HG03066 (cell line): ENCODE results near the gene LRRC2.
"Not testable (repeated sequence)": the region's sequence is repeated elsewhere in the genome, so short reads cannot be mapped to it uniquely, and the experiment has no call there.

Source experiments
- ATAC-seq: cut with Tn5 transposase; IDR thresholded peaks from one replicate; pipeline ENCODE4 v1.9.1; 2021; ENCODE audit warnings: low read depth; ENCODE audit not compliant: unreplicated experiment

LRRC2 gene

DNA sequence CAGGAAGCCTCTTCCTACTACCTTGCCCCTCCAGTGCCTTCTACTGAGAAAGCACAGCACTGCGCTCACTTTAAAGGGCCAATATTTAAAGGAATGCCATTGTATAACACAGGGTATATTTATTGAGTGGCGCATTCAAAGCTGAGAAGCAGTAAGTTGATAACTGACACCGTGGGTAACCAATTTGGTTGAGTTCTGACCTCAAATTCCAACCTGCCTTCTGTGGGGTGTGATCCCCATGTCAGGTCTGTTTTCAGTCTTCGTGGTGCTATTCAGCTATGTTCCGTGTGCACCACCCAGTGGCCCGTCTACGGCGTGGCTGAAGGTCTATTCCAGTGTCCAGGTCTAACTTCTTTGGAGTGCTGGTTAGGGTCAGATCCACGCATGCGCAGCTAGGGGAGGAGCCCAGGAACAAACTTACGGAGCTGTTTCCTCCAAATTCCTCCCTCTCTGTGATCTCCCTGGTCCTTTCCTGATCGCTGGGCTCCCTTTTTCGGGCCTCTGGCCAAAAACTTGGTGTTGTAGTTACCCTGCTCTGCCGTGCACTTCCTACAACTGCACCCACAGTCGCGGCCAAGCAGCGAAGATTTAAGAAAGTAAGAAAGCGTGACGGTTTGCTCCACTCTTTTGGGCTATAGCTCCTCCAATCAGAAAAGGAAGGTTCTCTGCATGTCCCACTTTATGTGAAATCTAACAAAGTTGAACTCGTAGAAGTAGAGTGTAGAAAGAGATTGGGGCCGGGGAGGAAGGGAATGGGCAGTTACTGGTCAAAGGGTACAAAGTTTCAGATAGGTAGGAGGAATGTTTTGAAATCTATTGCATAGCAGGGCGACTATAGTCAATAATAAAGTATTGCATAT, 7.7 kb downstream of the LRRC2 start:
- peak; percentile 92 for ATAC-seq

DNA sequence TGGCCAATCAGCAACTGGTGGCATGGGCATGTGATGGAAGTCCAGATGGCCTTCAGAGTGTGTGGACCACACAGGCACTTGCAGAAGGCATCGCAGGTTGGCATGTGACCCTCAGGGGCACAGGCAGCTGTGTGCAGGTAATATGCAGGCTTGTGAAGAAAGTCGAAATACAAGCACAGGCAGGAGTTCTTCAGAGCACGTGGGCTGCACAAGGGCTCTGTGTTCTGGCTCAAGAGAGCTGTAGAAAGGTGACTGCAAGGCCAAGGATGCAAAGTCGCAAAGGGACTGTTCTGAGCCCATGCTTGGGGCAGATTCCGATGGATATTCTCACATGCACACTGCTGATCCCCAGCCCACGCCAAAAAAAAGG, 8.3 kb downstream of the LRRC2 start:
- no peak for ATAC-seq

DNA sequence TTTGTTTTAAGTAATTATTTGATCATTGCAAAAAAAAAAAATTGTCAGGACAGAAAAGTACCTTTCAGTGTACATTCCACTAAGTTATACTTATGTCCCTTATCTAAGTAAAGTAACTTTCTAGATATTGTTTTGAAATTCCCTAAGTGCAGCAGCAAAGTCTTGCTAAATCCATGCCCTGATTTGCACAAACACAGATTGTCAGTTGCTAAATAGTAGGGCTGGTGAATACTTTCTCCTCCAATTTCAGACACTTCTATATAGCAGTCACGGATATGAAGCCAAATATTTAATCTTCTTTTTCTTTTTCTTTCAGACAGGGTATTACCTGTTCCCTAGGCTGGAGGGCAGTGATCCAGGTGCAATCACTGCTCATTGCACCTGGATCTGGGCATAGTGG, 12.9 kb downstream of the LRRC2 start:
- ATAC-seq, result no peak

DNA sequence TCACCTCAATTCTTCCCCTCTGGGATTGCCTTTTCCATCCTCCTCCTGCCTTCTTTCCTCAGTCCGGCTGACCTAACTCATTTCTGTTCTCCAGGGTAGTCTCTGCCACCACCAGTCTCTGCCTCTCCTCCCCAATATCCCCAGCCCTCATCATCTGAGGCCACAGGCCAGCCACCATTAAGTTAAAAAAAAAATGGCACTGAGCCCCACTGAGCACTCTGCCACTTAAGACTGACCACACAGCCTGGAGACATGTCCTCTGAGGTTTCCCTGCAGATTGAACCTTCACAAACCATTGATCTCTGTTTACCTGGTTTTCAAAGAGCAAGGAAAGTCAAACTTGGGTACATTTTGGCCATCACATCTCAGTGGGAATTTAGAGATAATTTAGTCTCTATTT, 13.6 kb downstream of the LRRC2 start:
- ATAC-seq, result no peak

DNA sequence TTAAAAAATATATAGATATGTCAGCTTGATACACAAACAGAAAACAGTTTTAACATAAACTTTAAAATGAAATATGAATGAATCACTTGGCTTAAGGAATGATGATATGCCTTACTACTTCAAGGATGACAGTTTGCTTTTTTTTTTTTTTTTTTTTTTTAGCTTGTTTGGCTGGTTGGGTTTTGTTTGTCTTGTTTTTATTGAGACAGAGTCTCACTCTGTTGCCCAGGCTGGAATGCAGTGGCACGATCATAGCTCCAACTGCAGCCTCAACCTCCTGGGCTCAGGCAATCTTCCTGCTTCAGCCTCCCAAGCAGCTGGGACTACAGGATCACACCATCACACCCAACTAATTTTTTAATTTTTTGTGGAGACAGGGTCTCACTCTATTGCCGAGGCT, 14.5 kb downstream of the LRRC2 start:
- no peak for ATAC-seq

DNA sequence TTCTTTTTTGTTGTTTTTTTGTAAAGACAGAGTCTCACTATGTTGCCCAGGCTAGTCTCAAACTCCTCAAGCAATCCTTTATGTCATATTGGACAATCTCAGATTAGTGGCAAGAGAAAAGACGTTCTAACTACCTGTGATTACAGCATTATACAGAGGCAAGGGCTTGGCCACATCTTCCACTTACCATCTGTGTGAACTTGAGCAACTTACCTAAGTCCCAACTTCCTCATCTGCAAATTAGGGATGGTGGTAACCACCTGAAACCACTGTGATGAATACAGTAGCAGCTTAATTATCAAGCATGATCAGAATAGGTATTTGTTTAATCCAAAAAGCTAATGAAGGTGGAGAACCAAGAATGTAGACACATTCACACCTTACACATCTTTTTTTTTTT, 16.1 kb downstream of the LRRC2 start:
- ATAC-seq, result no peak

DNA sequence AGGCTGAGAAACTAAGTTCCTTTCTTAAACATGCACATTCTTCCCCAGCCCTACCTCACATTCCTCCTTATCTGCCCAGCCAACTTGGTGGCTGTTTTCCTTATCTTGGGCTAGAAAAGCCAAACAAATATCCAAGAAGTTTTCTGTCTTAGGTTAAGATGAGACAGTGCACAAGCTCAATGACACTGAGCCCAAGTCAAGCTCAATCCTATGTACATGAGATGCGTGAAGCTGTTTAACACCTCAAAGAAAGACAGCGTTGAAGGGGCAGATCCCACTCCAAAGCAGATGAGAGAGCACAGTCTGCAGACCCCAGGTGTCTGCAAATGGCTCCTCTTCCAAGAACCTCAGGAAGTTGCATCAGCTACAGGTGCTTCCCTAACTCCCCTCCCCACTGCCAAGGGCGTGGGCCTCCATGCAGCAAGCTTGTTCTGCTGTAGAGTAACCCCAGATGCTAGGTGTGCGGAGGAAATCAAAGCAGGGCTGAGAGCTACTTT, 16.6 kb downstream of the LRRC2 start:
- ATAC-seq, result no peak

DNA sequence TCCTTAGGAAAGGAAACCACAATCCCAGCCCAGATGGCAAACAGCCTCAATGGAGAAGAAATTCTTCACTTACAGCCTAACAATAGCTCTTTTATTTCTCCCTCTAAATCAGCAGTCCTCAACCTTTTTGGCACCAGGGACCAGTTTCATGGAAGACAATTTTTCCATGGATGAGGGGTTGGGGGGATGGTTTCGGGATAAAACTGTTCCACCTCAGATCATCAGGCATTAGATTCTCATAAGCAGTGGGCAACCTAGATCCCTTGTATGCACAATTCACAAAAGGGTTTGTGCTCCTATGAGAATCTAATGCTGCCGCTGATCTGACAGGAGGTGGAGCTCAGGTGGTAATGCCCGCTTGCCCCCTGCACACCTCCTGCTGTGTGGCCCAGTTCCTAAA, 17.5 kb downstream of the LRRC2 start:
- ATAC-seq, result not testable (repeated sequence)

DNA sequence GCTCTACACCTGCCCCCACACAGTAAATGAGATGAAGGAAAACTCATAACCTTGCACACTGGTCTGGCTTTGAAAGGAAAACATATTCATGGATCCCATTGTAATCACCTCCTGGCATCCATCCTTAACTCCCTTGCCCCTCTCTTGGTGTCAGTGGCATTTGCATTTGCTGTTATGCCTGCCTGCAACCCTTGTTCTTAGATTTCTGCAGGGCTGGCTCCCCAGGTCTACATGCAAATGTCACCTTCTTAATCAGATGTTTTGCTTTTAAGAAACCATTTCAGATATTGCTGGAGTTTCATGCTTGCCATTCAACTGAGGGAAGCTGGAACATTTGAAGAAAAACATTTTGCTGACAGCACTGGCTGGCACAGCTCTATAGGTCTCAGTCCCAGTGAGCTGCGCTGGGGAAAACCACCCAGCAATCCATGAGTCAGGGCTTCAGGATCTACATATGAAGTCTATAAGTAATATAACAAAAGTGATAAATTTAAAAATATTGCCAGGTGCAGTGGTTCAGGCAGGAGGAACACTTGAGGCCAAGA, 19.1 kb downstream of the LRRC2 start:
- no peak for ATAC-seq

DNA sequence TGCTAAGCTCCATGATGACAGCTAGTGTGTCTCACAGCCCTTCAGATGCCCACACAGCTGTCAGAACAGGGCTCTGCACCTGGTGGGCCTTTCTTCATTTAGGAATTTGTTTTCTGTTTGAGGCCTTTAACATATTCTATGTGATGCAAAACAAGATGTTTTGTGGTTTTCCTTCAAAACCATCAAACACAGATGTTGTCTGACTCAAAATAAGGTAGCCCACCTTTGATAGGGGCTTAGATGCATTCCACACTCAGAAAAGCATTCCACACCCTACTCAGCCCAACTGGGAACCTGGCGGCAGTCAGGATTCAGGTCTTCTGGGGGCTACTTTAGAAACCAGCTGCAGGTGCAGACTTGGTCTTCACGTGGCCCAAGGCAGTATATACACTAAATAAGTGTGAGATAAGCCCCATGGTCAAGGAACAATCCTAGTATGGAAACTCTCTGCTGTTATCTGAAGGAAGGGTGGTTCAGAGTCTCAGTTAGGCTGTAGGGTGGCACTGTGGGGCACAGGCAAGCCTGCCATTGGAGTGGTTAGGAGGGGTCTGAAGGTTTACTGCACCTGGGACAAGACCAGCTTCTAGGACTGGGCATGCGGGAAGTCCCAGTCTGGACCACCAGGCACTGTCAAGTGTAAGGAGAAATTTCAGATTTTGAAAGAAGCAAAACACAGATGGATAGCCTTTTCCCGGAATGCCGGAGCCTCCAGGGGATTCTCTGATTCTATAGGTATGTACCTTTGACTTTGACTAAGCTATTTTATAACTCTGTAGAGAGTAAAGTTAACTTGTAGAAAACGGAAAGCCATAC, 20.1 kb downstream of the LRRC2 start:
- ATAC-seq, result no peak

DNA sequence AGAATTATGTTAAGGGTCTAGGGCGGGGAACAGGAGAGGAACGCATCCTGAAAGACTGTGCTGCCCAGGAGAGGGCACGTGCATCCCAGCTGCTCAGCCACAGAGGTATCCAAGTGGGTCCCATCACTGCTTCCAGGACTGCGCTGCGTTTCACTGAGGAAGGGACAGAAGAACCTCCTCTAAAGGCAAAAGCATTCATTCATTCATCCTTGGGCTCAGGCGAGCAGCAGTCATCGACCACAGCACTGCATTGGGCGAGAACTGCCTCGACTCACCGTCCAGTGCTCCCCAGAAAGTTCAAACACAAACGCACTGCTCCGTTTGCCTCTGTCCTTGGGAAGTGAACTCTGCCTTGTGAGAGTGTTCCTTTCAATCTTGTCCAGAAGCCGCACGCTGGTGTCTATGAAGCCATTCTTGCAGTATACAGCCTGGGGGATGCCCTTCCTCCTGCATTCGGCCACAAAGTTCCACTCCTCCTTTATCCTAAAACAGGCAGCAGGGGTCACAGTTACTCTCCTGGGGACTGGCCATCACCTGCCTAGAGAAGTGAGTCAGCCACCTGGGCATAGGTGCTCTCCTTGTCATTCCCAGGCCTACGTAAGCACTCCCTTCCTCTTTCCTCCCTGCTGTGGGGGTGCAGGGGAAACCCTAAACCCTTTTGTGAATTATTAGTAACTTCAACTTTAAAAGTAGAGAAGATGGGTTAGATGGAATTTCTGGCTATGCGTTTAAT, 21.2 kb downstream of the LRRC2 start:
- no peak for ATAC-seq

DNA sequence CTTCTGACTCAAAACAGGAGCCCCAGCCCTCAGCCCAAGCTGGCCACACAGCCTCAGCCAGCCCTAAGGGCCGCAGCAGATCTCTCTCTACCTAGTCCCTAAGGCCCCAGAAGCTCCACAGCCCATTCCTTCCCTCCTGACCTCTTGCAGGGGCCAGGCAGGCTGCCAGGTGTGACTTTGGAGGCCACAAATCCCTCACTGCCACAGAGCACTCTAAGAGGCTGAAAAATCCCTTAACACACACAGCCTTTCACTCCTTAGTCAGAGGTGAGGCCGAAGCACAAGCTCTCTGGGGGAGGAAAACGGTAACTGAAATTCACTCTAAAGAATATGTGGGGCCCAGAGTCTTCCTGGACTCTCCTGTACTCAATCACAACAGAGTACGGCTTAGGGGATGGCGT, 23.3 kb downstream of the LRRC2 start:
- no peak for ATAC-seq

DNA sequence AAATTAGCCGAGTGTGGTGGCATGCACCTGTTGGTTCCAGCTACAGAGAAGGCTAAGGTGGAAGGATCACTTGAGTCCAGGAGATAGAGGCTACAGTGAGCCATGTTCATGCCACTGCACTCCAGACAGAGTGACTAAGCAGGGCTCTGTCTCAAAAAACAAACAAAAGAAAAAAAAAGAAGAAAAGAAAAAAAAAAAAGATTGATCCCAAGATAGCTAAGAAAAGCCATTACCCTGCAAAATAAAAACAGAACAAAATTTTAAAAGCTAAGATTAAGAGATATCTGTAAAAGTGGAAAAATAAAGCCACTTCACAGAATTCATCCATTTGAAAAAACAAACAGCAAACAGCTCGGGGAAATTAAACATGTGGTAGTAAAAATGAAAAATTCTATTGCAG, 23.8 kb downstream of the LRRC2 start:
- ATAC-seq, result no peak

DNA sequence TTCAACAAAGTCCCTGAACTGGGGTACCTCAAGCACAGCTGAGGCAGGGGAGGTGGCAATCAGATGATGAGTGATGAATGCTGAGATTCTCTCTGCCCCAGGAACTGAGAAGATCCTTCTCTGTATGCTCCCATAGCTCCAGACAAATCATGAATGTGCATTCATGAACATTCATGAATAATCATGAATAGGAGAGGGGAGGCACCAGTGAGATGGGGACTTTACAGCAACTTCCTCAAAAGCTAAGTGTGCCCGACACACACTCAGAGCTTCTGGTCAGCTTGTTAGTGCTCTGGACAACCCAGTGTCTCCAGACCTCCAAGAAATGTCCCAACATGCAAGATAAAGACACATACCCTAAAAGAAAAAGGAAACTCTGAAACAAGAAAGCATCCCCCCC, 24.3 kb downstream of the LRRC2 start:
- no peak for ATAC-seq

DNA sequence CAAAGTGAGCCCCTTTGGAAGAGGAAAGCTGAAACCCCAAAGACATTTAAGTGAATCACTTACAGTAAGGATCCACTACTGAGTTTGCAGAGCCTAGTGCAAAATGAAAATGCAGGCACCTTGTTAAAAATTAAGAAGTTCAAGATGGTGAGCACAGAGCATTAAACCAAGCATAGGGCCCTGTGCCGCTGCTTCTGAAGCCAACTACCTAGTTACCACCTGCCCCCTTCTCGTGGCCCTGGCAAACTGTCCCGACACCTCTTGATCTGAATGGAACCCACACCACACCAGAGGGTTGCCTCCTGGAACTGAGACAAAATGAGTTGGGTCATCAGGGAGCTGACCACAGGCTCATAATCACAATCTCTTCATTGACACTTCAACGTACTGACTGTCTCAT, 25.6 kb downstream of the LRRC2 start:
- ATAC-seq, result no peak

DNA sequence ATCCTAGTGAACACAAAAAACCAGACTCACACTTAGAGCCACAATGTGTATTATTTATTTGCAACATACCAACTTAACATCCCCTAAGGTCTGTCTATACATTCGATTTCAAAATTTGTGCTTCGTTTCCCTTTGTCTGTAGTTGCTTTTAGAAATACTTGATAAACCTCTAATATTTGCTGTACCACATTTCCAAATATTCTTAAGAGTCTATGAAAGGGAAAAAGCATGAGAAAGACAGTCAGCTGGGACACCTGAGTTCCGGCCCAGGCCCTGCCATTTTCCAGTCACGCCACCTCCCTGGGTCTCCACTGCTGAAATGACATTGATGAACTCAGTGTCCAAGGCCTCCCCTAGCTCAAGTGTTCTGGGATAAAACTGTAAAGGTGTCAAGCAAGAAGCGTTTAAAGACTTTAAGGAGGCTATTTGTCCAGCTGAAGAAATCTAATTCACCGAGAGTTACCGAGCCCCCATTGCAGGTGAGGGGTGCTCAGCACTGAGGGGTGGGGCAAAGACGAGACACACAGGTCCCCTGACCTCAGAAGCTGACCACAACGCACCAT, 26.6 kb downstream of the LRRC2 start:
- no peak for ATAC-seq

DNA sequence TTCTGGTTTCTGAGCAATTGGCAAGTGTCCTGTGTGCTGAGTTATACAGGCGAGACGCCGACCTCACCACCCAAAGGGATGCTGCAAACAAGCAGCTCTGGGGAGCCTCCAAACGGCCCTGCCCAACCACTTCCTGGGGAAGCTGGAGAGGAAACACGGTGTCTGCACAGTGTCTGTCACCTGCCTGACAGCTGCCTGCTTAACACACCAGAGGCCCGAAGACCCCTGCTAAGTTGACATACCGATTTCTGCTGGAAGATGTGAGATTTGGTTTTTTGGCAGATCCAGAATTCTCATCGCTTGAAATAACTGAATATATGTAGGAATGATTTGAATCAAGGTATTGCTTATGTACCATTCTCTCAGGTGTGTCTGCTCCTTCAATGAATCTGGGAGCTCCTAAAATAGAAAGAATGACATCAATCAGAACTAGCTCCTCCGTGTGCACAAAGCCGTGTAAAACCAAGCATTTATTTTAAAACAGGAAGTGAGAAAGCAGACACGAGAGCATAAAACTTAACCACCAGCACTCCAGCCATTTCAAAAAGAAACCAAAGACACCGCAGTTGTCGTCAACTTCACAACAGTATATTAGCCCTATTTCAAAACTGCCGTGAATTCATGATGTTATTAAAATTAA, 27.2 kb downstream of the LRRC2 start:
- peak; percentile 79 for ATAC-seq

DNA sequence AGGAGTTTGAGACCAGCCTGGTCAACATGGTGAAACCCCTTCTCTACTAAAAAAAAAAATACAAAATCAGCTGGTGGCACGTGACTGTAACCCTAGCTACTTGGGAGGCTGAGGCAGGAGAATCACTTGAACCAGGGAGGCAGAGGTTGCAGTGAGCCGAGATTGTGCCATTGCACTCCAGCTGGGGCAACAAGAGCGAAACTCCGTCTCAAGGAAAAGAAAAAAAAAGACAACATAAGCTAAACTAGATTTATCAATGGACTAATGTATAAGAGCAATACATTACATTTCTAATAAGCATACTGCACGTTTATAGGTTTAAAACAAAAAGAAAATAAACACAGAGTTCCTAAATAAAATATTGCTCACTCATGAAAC, 27.7 kb downstream of the LRRC2 start:
- ATAC-seq, result not testable (repeated sequence)

DNA sequence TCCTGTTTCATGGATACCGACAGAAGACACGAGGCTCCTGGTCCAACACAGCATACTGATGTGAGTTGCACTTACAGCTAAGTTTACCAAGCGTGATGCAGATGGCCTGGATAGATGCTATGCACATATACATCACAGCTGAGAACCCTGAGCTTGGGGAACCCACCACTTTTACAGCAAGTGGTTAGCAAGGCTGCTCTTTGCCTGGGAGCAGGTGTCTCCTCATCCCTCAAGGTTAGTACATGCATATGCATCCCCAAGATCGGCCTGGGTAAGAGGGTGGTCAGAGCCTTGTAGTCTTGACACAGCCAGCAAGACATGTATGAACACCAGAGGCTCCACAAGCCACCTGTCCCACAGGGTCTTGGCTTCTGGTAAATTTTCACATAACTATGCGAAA, 28.3 kb downstream of the LRRC2 start:
- ATAC-seq, result no peak

DNA sequence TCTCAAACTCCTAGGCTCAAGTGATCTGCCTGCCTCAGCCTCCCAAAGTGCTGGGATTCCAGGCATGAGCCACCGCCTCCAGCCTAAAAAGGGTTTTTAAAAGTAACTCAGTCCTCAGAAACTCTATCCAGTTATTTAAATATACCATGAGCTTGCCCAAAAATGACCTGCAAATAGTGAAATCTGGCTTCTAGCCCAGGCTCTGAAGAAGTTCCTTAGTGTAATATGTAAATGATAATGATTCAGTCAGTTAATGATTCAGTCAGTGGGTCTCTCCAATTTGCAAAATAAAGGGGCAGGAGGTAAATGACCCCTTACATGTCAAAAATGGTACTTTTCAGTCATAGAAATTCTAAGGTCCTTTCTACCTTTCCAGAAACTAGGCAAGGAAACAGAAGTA, 28.8 kb downstream of the LRRC2 start:
- ATAC-seq, result no peak
